Fibroblast of skin of left biceps (primary cell): ENCODE data around the gene MVB12B.
A peak's percentile ranks its signal among the peaks of the same experiment; 100 is the strongest.
"Not testable (repeated sequence)": the region's sequence is repeated elsewhere in the genome, so short reads cannot be mapped to it uniquely, and the experiment has no call there.

Source experiments
- DNase-seq, 2 experiments: peaks; one replicate each; pipeline ENCODE4 v3.0.0-alpha.2; 2013; ENCODE audit warnings: low read depth in 2 of 2

The MVB12B gene, protein sequence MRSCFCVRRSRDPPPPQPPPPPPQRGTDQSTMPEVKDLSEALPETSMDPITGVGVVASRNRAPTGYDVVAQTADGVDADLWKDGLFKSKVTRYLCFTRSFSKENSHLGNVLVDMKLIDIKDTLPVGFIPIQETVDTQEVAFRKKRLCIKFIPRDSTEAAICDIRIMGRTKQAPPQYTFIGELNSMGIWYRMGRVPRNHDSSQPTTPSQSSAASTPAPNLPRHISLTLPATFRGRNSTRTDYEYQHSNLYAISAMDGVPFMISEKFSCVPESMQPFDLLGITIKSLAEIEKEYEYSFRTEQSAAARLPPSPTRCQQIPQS

DNA sequence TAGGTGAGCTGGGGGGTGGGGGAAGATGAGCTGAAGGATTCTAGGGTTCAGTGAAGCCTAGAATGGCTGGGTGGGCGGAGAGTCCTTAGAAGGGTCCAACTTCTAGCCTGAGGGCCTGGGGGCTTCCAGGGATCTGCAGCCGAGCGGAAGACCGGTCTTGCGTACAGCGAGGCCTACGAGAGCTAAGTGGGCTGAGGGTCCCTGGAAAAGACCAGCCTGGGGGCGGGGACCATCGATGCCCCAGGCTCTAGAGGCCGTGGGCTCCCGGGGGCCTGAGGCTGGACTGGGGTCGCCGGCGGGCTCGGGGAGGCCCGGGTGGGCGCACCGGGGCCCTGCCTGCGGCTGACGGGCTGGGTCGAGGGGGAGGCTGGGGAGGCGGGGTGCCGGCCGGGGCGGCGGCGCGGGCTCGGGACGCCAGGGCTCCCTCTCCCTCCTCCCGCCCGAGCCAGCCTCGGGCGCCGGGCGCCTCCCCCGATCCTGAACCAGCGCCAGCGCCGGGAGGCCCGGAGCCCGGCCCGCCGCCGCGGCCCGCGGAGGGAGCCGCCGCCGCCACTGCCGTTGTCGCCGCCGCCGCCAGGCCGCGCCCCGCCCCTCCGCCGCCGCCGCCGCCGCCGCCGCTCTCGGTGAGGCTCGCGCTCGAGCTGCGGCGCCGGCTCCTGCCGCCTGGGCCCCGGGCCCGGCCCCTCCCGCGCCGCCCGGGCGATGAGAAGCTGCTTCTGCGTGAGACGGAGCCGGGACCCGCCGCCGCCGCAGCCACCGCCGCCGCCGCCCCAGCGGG lies at the start of gene MVB12B:
TSS of gene MVB12B (plus strand) at position 602 of the 778 bp plus-strand sequence. CDS start at position 703, 101 bp downstream.
- DNase-seq, result no peak

DNA sequence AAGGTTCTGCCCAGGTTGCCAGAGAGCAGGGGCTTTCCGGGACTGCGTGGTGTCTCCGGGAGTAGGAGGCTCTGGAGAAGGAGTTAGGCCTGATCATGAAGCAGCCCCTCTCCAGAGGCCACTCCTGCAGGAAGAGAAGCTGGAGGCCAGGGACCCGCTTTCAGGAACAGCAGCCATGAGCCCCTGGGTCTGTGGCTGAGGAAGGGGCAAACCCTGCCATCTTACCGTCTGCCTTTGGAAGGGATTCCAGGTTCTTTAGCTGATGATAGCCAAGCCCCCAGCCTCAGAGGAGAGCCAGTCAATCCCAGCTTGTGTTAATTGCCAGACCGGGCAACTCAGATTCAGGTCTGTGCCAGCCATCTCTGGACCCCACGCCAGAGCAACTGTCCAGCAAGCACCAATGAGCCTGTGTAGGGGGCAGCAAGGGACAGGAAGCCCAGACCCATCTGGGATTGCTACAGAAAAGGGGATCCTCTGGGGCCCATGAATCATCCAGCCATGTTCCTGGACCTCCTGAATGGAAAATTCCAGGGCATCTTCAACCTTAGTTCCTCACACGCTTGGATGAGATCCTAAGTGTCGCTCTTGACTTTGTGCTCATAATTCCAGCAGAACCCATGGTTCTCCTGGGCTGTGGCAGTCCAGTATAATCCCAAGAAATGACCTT lies 42.7 kb upstream of the MVB12B start:
- no peak for DNase-seq

DNA sequence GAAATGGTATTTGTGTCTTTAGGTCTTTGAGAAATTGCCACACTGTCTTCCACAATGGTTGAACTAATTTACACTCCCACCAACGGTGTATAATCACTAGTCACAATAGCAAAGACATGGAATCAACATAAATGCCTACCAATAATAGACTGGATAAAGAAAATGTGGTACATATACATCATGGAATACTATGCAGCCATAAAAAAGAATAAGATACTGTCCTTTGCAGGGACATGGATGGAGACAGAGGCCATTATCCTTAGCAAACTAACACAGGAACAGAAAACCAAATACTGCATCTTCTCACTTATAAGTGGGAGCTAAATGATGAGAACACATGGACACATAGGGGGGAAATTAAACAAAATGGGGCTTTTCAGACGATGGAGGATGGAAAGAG lies 41.0 kb upstream of the MVB12B start:
- not testable (repeated sequence) for DNase-seq

DNA sequence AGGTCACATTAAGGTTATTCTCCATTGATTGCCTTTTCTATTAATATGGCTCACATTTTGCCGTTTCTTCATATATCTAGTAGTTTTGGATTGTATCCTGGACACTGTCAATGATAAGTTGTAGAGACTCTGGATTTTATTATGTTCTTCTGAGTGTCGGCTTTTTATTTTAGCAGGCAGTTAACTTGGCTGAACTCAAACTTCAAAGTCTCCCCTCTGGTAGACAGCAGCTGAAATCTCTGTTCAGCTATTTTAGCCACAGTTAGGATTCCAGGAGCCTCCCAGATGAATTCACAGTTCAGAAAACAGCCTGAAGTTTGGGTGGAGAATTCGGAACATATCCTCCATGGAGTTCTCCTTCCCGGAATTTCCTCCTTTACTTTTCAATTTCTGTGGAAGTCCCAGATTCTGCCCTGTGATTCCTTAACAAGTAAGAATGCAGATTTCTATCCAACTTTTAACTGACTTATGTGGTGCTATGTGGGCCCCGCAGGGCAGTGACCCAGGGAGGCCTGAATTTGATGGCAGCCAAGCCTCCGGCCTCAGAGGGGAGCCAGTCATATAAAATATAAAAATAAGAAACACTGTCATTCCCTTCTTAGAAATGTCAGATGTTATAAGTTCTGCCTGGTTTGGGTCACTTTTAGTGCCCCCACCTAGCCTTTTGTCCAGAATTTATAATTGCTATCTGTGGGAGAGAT lies 39.3 kb upstream of the MVB12B start:
- DNase-seq, result no peak

DNA sequence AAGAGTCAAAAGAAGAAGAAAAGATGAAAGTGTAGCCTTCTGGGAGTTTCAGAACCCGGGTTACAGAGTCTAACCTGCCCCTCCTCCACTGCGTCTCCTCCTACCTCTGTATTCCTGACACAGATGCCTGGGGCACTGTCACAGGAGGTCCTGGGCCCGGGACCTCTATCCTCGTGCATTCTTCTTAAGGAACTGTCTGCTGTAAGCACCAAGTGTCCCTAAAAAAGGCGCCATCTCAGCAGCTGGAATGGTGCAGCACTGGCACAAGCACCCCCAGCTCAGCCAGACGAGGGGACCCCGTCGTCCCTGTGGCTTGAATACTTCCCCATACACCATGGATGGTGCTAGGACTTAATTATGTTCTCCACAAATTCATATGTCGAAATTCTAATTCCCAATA lies 35.8 kb upstream of the MVB12B start:
- no peak for DNase-seq

DNA sequence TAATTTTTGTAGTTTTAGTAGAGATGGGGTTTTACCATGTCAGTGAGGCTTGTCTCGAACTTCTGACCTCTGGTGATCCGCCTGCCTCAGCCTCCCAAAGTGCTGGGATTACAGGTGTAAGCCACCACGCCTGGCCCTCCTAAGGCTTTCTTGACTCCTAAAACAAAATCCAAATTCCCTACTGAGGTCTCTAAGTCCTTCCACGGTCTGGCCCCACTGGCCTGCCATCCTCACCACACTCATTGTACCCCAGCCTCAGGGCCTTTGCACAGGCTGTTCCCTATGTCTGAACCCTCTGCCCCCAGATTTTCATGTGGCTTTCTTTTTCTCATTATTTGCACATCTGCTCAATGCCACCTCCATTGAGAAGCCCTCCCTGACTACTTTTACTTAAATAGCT lies 34.7 kb upstream of the MVB12B start:
- DNase-seq, result no peak

DNA sequence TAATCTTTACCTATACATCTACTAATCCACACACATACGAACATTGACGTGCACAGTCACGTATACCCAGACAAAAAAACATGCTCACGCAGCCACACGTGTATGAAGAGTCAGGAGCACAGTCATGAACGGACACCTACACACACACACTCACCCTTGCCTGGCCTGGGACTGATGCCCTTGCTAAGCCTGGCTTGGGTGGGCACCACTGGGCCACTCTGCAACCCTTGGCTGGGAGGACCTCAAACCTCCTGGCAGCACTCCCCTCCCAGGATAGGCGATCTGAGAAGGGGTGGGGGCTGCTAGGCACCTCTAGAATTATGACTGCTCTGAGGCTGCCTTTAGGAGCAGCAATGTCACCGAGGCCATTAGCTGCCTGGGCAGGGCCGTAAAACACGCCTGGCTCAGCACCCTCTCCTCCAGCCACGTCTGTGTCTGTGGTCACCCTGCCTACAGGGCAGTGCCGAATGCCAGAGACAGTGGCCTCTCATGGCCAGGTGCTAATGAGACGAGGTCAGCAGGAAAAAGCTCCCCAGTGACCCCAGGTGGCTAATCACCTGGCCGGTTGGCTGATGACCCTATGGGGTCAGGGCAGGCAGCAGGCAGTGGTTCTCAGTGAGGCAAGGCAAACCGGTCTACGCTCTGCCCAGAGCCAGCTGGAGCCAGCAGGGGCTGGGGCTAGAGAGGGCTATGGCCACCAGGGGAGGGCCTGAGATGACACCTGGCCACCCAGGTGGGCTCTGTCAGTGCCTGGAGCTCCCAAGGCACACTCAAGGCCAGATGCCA lies 33.7 kb upstream of the MVB12B start:
- DNase-seq, result no peak

DNA sequence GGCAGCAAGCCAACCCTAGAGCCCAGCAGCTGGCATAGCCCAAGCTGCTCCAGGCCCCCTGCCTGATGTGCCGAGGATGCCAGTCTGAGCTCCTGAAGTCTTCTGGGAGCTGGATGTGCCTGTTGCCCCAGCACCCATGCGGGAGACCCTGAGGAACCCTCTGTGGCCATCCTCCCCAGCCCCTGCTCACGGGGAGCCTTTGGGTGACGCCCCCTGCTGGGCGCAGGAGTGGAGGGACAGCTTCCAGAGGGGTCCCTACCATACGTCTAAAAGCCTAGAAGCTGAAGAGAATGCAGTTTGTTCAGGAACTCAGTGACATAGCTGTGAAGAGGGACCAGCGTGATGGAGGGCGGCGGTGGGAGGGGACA lies 33.1 kb upstream of the MVB12B start:
- no peak for DNase-seq

DNA sequence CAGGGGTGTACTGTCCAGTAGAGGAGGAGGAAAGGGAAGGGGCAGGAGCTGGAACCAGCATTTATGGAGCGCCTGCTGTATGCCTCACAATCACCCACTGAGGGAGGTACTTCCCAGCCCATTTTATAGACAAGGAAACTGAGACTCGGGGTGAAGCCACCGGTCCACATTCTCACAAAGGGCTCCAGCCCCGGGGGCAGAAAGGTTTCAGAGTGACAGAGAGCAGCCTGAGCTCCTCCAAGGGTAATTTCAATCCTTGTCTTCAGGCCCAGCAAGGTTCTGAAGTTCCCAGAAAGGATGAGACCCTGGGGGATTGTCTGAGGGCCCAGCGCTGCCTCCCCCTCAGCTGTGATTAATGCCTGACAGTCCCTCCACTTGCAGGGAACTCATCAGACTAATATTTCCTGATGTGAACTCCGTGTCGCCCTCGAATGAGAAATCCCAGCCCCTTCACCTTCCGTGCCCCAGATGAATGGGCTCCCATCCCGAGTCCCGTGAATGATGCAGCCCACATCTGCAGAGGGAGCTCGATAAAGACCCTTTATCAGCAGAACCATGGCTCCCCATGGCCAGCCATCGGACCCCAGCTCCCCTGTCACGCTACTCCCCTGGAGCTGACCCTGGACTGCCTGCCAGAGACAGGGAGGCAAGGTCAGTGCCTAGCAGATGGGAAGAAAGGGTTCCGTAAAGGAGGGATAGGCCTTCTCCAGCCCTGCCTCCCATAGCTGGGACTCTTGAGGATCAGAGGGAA lies 32.1 kb upstream of the MVB12B start:
- no peak for DNase-seq

DNA sequence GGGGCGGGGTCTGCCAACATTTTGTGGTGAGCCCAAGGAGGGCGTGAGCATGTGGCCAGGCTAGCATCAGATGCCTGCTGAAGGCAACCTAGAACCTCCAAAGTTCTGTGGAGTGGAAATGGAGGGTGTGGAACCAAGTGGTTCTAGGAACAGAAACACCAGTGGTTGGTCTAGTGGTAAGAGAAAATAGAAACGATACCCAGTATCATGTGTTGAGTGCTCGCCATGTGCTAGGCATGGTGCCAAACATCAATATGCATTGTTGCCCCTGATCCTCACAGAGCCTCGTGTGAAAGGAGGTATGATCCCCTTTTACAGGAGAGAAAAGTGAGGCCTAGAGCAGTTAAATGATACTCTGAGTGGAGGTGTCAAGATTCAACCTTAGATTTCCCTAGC lies 31.5 kb upstream of the MVB12B start:
- no peak for DNase-seq

DNA sequence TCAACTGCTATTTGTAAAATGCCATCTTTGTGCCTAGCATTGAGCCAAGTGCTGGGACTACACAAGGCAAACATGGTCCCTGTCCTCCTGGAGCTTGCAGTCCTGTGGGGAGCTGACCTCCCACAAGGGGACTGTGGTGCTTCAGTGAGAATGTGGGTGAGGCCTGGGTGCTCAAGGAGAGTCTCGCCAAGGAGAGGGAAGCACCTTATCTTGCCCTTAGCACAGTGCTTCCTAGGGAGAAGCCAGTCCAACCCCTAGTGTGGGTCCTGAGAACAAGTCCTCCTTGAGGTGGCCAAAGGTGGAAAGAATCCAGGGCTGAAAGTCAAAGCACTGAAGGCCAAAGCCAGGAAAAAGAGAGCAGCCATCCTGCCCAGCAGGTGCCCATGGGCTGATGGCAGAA lies 31.1 kb upstream of the MVB12B start:
- DNase-seq, result no peak

DNA sequence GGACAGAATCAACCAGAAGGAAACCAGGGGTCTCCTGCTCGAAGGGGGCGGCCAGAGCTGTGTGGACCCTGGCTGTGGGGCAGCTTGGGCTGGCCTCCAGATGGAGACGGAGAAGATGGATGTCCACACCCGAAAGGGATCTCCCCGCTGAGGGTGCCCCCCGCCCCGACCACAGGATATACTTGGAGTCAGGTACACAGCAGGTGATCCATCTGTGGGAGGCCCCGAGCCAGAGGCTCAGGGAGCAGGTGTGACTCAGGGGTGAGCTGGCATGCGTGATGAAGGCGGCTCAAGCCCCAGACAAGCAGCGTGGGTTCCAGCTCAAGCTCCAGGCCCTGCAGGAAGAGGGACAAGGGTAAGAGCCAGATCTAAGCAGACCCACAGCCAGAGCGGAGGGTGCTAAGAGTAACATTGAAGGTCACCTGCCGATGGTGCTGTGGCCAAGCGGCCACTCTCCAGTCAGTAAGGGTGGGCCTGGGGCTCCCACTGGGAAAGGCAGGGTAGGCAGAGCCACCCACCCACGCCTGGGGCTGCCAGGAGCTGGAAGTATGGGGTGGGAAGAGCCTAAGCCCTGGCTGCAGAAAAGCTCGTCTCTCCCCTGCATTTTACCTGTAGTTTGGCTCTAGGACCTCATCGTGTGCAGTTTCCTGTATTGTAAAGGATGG lies 30.6 kb upstream of the MVB12B start:
- no peak for DNase-seq

DNA sequence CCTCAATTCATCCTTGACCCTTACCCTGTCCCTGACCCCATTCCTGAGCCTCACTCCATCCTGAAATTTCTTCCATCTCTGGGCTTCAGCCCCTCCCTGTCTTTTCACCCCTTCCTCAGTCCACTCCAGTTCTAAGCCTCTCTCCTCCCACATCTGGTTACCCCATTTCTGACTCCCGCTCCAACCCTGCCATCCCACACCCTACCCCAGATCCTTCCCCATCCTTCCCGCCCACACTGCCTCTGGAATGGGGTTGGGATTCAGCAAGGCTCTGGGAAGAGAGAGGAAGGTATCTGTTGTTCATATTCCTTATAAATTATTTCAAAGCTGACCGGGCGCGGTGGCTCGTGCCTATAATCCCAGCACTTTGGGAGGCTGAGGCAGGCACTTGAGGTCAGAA lies 29.9 kb upstream of the MVB12B start:
- DNase-seq, result no peak

DNA sequence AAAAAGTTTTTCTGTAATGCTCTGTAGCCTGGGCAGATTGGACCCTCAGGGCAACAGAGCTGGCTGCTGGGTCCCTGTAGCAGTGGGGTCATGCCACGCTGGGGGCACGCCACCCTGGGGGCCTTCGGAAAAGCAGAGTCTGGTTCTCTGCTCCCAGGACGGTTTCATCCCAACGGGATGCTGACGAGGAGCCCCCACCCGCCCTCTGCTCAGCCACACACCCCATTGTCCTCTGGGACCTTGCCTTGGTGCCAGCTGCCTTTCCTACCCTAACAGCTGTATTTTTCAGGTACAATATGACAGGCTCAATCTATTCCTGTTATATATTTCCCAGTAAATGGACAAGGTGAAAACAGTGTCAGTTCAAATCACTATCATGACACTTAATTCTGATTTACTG lies 29.0 kb upstream of the MVB12B start:
- DNase-seq, result no peak

DNA sequence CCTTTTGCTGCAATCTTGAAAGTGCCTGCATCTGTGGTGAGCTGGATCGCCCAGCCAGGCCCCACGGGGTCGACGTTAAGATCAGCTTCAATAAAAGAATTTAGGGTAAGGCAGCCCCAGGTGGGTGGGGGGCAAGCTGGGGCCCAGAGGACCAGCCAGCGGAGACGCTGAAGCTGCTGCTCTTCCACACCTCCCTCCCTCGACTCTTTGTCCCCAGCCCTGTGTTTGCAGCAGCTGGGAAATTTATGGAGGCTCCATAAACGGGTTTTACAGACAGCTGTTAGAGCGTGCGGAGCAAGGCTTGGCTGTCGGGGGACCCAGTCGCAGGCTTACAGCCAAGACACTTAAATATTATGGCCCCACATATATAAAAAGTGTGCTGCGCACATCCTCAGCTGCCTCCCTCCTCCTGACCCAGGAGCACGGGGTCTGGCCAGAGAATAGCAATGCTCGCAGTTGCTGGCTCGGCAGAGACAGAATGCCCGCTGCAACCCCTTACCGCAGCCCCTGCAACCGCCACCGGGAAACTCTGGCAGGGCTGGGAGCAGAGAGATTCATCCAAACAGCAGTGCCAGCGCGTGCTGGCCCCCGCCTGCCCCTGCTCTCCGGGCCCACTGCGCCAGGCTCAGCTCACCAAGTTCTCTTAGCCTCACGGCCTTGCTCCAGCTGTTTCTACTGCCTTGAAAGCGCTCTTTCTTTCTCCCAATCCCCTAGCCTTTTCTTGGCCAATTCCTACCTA lies 28.4 kb upstream of the MVB12B start:
- DNase-seq, result no peak

DNA sequence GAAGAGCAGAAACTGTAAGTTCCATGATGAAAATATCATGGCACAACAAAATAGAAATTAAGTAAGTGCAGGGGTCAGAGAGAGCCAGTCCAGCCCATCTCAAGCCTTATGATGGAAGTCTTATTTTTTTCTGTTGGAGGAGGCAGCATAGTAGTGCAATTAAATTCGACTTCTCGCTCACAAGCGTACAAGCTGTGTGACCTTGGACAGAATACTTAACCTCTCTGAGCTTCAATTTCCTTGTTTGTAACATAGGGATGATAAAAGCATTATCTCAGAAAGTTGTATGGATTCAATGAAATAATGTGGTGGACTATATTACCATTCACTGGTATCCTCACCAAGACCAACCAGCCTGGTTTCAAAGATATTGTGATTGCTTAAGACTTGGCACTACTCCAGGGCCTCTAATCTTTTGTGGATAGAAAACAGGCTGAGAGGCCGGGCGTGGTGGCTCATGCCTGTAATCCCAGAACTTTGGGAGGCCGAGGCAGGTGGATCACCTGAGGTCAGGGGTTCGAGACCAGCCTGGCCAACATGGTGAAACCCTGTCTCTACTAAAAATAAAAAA lies 26.8 kb upstream of the MVB12B start:
- no peak for DNase-seq

DNA sequence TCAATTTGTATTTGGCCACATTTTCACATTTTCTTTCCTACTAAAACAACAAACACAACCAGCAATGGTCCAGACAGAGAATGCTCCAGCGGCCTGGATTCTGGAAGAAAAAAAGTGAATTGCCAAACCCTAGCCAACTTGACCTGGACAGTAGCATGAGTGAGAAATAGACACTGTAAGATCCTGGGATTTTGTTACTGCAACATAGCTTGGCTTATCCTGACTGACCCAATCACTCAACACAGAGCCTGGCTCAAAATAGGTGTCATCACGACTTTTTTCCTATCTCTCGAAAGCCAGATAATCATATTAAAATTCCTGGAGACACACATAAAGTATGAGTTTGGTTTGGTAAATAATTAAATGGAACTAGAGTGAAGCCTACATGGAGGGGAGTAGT lies 25.4 kb upstream of the MVB12B start:
- no peak for DNase-seq

DNA sequence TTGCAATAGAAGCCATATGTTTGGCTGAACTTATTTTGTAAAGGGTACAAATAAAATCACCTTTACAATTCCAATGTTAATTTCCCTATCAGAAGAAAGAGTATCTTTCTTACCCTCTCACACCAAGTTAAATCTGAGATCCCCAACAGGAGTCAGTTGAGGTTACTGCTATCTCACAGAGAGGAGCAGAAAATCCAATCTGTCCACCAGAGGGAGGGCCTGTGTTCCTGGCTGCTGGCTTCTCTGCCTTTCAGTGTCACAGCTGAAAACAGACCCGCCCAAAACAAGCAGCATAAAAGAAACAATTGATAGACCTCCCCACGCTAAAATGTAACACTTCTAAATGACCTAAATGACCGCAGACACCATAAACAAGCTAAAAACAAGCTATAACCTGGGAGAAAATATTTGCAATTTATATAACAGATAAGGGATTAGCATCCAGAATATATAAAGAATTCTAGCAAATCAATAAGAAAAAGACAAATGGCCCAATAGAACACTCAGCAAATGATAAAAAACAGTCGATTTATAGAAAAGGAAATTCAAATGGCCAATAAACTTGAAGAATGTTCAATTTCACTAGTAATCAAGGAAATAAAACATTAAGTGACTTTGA lies 24.5 kb upstream of the MVB12B start:
- peak in 1 of 2 experiments; percentile 28 for DNase-seq

DNA sequence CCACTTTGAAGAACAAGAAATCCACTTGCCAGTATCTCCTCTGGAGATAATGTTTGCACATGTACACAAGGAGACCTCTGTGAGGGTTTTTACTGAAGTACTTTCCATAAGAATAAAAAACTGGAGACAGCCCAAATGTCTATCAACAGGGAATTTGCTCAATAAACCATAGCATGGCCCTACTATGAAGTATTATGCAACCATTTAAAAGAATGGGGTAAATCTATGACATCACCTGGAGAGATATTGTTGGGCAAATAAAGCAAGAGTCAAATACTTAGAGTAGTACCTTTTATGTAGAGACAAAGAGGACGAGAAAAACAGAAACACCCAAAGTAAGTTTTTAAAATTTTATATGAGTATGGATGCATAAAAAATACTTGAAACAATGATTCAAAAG lies 23.9 kb upstream of the MVB12B start:
- DNase-seq, result no peak
